ENCODE results near the gene ACAD10.
A peak's percentile ranks its signal among the peaks of the same experiment; 100 is the strongest.

DNA sequence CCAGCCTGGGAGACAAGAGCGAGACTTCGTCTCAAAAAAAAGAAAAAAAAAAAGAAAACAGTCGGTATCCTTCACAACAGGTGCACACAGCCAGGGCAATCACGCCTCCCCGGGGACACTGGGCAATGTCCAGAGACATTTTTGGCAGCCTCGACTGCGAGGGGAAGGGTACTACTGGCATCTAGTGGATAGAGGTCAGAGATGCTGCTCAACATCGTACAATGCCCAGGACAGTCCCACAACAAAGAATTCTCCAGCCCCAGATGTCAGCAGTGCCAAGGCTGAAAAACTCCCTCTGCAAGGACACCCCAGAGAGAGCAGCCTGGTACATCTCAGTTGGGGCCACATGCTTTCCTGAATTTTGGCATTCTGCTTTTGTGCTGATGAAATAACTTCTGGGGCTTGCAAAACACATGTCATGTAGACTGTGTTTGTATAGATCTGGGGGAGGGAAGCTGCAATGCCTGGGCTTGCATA is 102.4 kb downstream of the ACAD10 start:
- TF ChIP-seq, protein P1, sequence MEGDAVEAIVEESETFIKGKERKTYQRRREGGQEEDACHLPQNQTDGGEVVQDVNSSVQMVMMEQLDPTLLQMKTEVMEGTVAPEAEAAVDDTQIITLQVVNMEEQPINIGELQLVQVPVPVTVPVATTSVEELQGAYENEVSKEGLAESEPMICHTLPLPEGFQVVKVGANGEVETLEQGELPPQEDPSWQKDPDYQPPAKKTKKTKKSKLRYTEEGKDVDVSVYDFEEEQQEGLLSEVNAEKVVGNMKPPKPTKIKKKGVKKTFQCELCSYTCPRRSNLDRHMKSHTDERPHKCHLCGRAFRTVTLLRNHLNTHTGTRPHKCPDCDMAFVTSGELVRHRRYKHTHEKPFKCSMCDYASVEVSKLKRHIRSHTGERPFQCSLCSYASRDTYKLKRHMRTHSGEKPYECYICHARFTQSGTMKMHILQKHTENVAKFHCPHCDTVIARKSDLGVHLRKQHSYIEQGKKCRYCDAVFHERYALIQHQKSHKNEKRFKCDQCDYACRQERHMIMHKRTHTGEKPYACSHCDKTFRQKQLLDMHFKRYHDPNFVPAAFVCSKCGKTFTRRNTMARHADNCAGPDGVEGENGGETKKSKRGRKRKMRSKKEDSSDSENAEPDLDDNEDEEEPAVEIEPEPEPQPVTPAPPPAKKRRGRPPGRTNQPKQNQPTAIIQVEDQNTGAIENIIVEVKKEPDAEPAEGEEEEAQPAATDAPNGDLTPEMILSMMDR (conservative IDR thresholded peaks at IDR 0.05; ENCODE audit: low read depth, low read length) = peak; percentile 27; the same call in 1 of the 2 replicates
- TF ChIP-seq EZH2 (IDR thresholded peaks at IDR 0.05; ENCODE audit: borderline replicate concordance, low read depth, low read length, poor library complexity, severe bottlenecking) = no peak

All from A673 (cell line).